ENCODE results near the gene ACSF2. TPM values are rescaled to one million over a fixed set of nuclear protein-coding genes. Genes with fewer than 3 reads are reported as not detected.

The ACSF2 gene
- total RNA-seq, 3 donors from 2014 or later (not counting 1 experiment from before 2014, with no cell fraction given), result 24.2 to 40.6 (median 25.8) TPM

- no peak overlapping the region for H3K27ac Mint-ChIP-seq
- WGBS (ENCODE audit: insufficient coverage), result 99% methylated on average over 4 of the region's 4 CpGs
- H3K4me1 ChIP-seq (ENCODE audit: control insufficient read depth, insufficient read depth, low read length), result peaks cover 4% of the 10 kb centered on the region
Measured at GRCh38 chr17:50437409-50437808, 11.4 kb downstream of the ACSF2 start.

GRCh38 chr17:50439008-50439407, 13.0 kb downstream of the ACSF2 start:
- 93% methylated on average over 1 of the region's 4 CpGs for WGBS (ENCODE audit: insufficient coverage)
- H3K4me3 ChIP-seq (ENCODE audit: low read length), result no peak overlapping the region
- H3K9me3 Mint-ChIP-seq, result no peaks in the 10 kb centered on the region

More at GRCh38 chr17:50437409-50437808, 11.4 kb downstream of the ACSF2 start:
- Mint-ChIP-seq H3K27me3 (ENCODE audit: low read depth in 2 of 2) (no peaks in the 10 kb centered on the region), H3K4me3 (no peak overlapping the region), H3K36me3 (no peaks in the 10 kb centered on the region), H3K4me1 (no peaks in the 10 kb centered on the region), H3K9me3 (no peaks in the 10 kb centered on the region)
- Histone ChIP-seq H3K4me3 (ENCODE audit: low read length) (no peak overlapping the region), H3K27me3 (ENCODE audit: control insufficient read depth, insufficient read depth, low read length) (no peaks in the 10 kb centered on the region), H3K27ac (ENCODE audit: low read length) (no peak overlapping the region), H3K9me3 (ENCODE audit: control insufficient read depth, insufficient read depth, low read length) (no peaks in the 10 kb centered on the region), H3K36me3 (ENCODE audit: control insufficient read depth, insufficient read depth, low read length) (no peaks in the 10 kb centered on the region)
- ATAC-seq (no peak), DNase-seq (no peak)
- intact Hi-C loops (cut with micrococcal nuclease), result no loop called here
- no peak for TF ChIP-seq CTCF (IDR thresholded peaks at IDR 0.05)

GRCh38 chr17:50440172-50440837, 14.3 kb downstream of the ACSF2 start:
- no peak for DNase-seq
- Histone ChIP-seq H3K36me3 (ENCODE audit: control insufficient read depth, insufficient read depth, low read length) (no peaks in the 10 kb centered on the region), H3K4me3 (ENCODE audit: low read length) (no peak overlapping the region), H3K27ac (ENCODE audit: low read length) (no peak overlapping the region), H3K27me3 (ENCODE audit: control insufficient read depth, insufficient read depth, low read length) (no peaks in the 10 kb centered on the region), H3K9me3 (ENCODE audit: control insufficient read depth, insufficient read depth, low read length) (no peaks in the 10 kb centered on the region), H3K4me1 (ENCODE audit: control insufficient read depth, insufficient read depth, low read length) (no peaks in the 10 kb centered on the region)
- intact Hi-C loops (cut with micrococcal nuclease), result no loop called here
- Mint-ChIP-seq H3K27ac (no peak overlapping the region), H3K27me3 (ENCODE audit: low read depth in 2 of 2) (no peaks in the 10 kb centered on the region), H3K36me3 (no peaks in the 10 kb centered on the region), H3K4me1 (no peaks in the 10 kb centered on the region), H3K9me3 (no peaks in the 10 kb centered on the region), H3K4me3 (no peak overlapping the region)
- ATAC-seq, result no peak
- WGBS (ENCODE audit: insufficient coverage), result 90% methylated on average over 4 of the region's 4 CpGs
- TF ChIP-seq CTCF (IDR thresholded peaks at IDR 0.05), result no peak

More at GRCh38 chr17:50439008-50439407, 13.0 kb downstream of the ACSF2 start:
- TF ChIP-seq CTCF (IDR thresholded peaks at IDR 0.05), result no peak
- no peaks in the 10 kb centered on the region for H3K27me3 Mint-ChIP-seq (ENCODE audit: low read depth in 2 of 2)
- H3K4me1 Mint-ChIP-seq, result no peaks in the 10 kb centered on the region
- intact Hi-C loops (cut with micrococcal nuclease), result no loop called here
- ATAC-seq, result no peak
- Histone ChIP-seq H3K36me3 (ENCODE audit: control insufficient read depth, insufficient read depth, low read length) (no peaks in the 10 kb centered on the region), H3K4me1 (ENCODE audit: control insufficient read depth, insufficient read depth, low read length) (peaks cover 2% of the 10 kb centered on the region), H3K27me3 (ENCODE audit: control insufficient read depth, insufficient read depth, low read length) (no peaks in the 10 kb centered on the region), H3K9me3 (ENCODE audit: control insufficient read depth, insufficient read depth, low read length) (no peaks in the 10 kb centered on the region), H3K27ac (ENCODE audit: low read length) (no peak overlapping the region)
- H3K36me3 Mint-ChIP-seq, result no peaks in the 10 kb centered on the region
- DNase-seq, result no peak
- no peak overlapping the region for H3K27ac Mint-ChIP-seq
- H3K4me3 Mint-ChIP-seq, result no peak overlapping the region

All from natural killer cell (primary cell).